GM10248 (cell line): ENCODE results near the gene IQGAP3.
A peak's percentile ranks its signal among the peaks of the same experiment; 100 is the strongest.

Source experiments
- CTCF ChIA-PET: fragments of 300-600 bp; sonication (Branson Sonifier 250); formaldehyde crosslinking; extraction: SDS; loops from one replicate; lab custom pipeline; 2021; ENCODE audit warnings: antibody characterized with exemption; lab: Yijun Ruan, JAX
- POLR2A ChIA-PET: fragments of 350-650 bp; sonication (Branson Sonifier 250); formaldehyde crosslinking; extraction: SDS; loops from one replicate; lab custom pipeline; 2020; ENCODE audit warnings: antibody characterized with exemption; lab: Yijun Ruan, JAX
- DNase-seq: peaks from one replicate; pipeline ENCODE4 v3.0.0; 2012; ENCODE audit errors: extremely low spot score
- TF ChIP-seq, protein P1 (sequence below): IDR thresholded peaks from 2 replicates; pipeline ENCODE4 v1.5.1; 2012; ENCODE audit warnings: mild to moderate bottlenecking, low read depth; ENCODE audit errors: extremely low read depth, missing control alignments, control extremely low read depth

Gene IQGAP3

DNA sequence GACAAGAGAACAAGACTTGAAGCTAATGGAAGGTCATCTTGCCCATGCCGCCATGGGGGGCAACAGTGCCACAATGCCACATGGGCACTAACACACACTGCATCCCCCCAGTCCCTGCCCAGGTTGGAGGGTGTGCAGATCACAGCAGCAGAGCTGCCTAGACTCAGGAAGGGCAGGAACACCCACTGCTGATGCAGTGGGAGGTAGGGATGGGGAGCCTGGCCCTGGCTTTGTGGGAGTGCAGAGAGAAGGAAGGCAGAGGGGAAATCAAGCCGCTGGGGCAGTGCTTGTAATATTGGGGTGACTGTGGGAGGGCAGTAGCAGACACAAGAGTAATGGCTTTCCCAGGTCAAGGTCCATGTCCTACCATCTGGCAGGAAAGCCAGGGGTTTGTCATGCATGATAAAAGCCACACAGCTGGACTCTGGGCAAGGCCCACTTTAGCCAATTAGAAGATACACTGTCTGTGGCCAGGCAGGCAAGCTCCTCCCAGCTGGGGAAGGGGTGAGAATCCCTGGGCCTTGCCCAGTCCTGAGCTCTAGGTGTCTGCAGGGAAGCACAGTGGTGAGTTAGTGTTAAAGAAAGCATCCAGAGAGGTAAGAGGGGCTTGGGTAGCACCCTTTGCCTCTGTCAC, 46.4 kb downstream of the IQGAP3 start:
- TF ChIP-seq, protein P1, sequence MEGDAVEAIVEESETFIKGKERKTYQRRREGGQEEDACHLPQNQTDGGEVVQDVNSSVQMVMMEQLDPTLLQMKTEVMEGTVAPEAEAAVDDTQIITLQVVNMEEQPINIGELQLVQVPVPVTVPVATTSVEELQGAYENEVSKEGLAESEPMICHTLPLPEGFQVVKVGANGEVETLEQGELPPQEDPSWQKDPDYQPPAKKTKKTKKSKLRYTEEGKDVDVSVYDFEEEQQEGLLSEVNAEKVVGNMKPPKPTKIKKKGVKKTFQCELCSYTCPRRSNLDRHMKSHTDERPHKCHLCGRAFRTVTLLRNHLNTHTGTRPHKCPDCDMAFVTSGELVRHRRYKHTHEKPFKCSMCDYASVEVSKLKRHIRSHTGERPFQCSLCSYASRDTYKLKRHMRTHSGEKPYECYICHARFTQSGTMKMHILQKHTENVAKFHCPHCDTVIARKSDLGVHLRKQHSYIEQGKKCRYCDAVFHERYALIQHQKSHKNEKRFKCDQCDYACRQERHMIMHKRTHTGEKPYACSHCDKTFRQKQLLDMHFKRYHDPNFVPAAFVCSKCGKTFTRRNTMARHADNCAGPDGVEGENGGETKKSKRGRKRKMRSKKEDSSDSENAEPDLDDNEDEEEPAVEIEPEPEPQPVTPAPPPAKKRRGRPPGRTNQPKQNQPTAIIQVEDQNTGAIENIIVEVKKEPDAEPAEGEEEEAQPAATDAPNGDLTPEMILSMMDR, result no peak
- POLR2A ChIA-PET, result interaction anchor here (0.6 to 1.6 kb wide), 2 partner anchors 25 to 235 kb away, joined by 4 to 6 read pairs; partner anchors contain the start of gene MEF2D
- CTCF ChIA-PET, result interaction anchor here (0.8 to 4.2 kb wide), 12 partner anchors 9 to 140 kb away, joined by 3 to 26 read pairs (median 4); partner anchors contain the start of gene MEF2D
- no peak for DNase-seq

DNA sequence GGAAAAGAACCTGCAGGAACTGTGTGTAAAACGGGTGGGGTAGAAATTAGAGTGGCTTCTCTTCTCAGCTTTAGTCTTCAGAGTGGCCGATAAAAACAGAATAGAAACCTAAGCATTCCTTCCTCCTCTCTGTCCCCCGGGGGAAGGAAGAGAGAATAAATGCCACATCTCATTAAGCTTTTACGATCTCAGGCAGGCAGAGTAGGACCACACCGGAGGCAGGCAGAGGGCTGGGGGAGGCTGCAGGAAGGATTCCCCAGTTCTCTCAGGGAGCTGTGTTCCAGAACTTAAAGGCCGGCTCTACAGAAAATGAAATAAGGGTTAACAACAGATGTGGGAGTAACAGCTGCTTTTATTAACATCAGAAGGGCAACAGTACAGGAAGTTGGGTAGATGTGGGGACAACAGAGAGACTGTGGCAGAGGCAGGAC, 47.3 kb downstream of the IQGAP3 start:
- DNase-seq, result no peak
- ChIA-PET POLR2A (interaction anchor here (1.1 to 1.6 kb wide), 2 partner anchors 20 to 24 kb away, joined by 3 to 4 read pairs; partner anchors contain the start of gene MEF2D), CTCF (interaction anchor here (1.0 to 4.2 kb wide), 16 partner anchors 8 to 139 kb away, joined by 3 to 26 read pairs (median 4); partner anchors contain the start of genes MEF2D and TTC24)
- TF ChIP-seq, protein P1, result no peak

- CTCF ChIA-PET, result interaction anchor here (0.8 to 4.2 kb wide), 15 partner anchors 8 to 138 kb away, joined by 3 to 26 read pairs (median 4); partner anchors contain the start of genes MEF2D and TTC24
- POLR2A ChIA-PET, result interaction anchor here (0.5 to 1.1 kb wide), 2 partner anchors 20 to 22 kb away, joined by 3 to 4 read pairs; no protein-coding TSS in a partner anchor
- DNase-seq, result peak; percentile 44
These were observed 47.9 kb downstream of the IQGAP3 start for GRCh38 chr1:156524481-156524869.

GRCh38 chr1:156523801-156524480, 48.4 kb downstream of the IQGAP3 start:
- POLR2A ChIA-PET, result interaction anchor here (0.5 to 1.1 kb wide), 2 partner anchors 19 to 22 kb away, joined by 3 to 4 read pairs; no protein-coding TSS in a partner anchor
- CTCF ChIA-PET, result interaction anchor here (0.8 to 4.2 kb wide), 15 partner anchors 9 to 138 kb away, joined by 3 to 26 read pairs (median 4); partner anchors contain the start of genes MEF2D and TTC24
- TF ChIP-seq, protein P1, result no peak
- no peak for DNase-seq

More at GRCh38 chr1:156524481-156524869, 47.9 kb downstream of the IQGAP3 start:
- TF ChIP-seq, protein P1, result no peak

- TF ChIP-seq, protein P1, result no peak
- POLR2A ChIA-PET, result no interaction called here
- no peak for DNase-seq
- CTCF ChIA-PET, result interaction anchor here (0.9 to 4.2 kb wide), 5 partner anchors 10 to 137 kb away, joined by 3 to 26 read pairs (median 5); partner anchors contain the start of gene MEF2D
These were observed 49.9 kb downstream of the IQGAP3 start for GRCh38 chr1:156522443-156522970.

- CTCF ChIA-PET, result interaction anchor here (1.2 to 2.2 kb wide), 3 partner anchors 11 to 37 kb away, joined by 3 to 7 read pairs (median 6); no protein-coding TSS in a partner anchor
- POLR2A ChIA-PET, result no interaction called here
- no peak for DNase-seq
- TF ChIP-seq, protein P1, result no peak
These were observed 54.6 kb downstream of the IQGAP3 start for GRCh38 chr1:156517748-156518147.
